Measurements from ENCODE around the gene RIBC1. TPM values are rescaled to one million over a fixed set of nuclear protein-coding genes. Genes with fewer than 3 reads are reported as not detected.

The RIBC1 gene
- total and polyA plus RNA-seq, 9 of the 15 experiments (the other 6 are each of a cell fraction or from before 2014, with no cell fraction given) = 0.07 to 0.51 (median 0.44) TPM

DNA sequence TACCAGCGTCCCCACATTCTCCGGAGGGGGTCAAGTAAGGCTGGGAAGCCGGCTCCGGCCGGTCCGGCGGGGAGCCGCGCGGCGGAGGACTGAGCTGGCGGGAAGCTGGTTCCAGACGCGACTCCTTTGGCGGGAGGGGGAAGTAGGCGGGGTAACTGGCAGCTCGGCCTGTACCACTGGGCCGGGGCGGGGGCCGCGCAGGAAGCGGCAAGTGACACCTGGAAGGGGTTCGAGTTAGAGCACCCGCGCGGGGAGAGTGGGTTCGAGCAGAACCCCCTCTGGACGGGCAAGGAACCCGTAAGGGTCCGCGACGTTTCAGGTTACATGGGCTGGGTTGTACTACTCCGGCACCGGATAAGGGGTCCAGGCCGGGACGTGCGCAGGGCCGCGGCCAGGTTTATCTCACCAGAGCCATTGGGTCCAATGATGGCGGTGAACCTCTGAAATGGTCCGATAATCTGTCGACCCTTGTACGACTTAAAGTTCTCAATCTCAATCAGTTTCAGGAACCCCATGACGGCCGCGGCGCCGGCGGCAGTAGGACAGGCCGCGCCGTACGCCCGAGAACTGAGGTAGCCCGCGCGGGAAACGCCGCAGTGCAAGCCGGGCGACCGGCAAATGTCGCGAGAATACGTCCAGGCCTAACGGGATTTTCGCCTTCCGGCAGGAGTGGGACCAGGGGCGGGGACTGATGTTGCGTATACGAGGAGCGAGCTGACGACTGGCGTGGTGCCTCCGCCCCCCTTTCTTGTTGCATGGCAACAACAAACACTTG, 400 bp upstream of the RIBC1 start, which contains the start of gene SMC1A (continued):
- 0 out of 2 replicates have a peak, but pooled peaks have one; percentile 9 for TF ChIP-seq MGA (IDR thresholded peaks at IDR 0.05)
- TF ChIP-seq SMARCA4 (IDR thresholded peaks at IDR 0.05) = no peak
- no peak for TF ChIP-seq GABPB2 (CRISPR knock-in tag; conservative IDR thresholded peaks at IDR 0.05)
- peak; percentile 55; the same call in 1 of the 2 replicates for TF ChIP-seq GABPB1 (CRISPR knock-in tag; IDR thresholded peaks at IDR 0.05)
- TF ChIP-seq ZNF511 (CRISPR knock-in tag; IDR thresholded peaks at IDR 0.05) = 0 out of 2 replicates have a peak, but pooled peaks have one; percentile 22
- TF ChIP-seq ZNF174 (CRISPR knock-in tag; IDR thresholded peaks at IDR 0.05) = no peak
- TF ChIP-seq FOXK1 (CRISPR knock-in tag; IDR thresholded peaks at IDR 0.05; ENCODE audit: borderline replicate concordance) = no peak; the same call in 1 of the 2 replicates
- 0 out of 2 replicates have a peak, but pooled peaks have one; percentile 19 for TF ChIP-seq ZNF76 (CRISPR knock-in tag; IDR thresholded peaks at IDR 0.05; ENCODE audit: borderline replicate concordance)
- peak; percentile 15 for TF ChIP-seq NEUROD1 (IDR thresholded peaks at IDR 0.05; ENCODE audit: borderline replicate concordance, low read depth, low read length, partially characterized antibody)
- TF ChIP-seq, protein P1, sequence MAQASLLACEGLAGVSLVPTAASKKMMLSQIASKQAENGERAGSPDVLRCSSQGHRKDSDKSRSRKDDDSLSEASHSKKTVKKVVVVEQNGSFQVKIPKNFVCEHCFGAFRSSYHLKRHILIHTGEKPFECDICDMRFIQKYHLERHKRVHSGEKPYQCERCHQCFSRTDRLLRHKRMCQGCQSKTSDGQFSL (CRISPR knock-in tag; IDR thresholded peaks at IDR 0.05) = 0 out of 2 replicates have a peak, but pooled peaks have one; percentile 28
- TF ChIP-seq, protein P1 (tag; IDR thresholded peaks at IDR 0.05) = no peak
- TF ChIP-seq TRIM28 (IDR thresholded peaks at IDR 0.05) = no peak
- peak; percentile 84; the same call in 1 of the 2 replicates for TF ChIP-seq GTF2E2 (tag; IDR thresholded peaks at IDR 0.05)
